ENCODE results near the gene PCGF2.
"Not testable (repeated sequence)": the region's sequence is repeated elsewhere in the genome, so short reads cannot be mapped to it uniquely, and the experiment has no call there.

Gene PCGF2

GRCh38 chr17:38735161-38735997, 12.8 kb downstream of the PCGF2 start:
- DNase-seq (ENCODE audit: low spot score), result peak; percentile 65

- peak; percentile 35 for DNase-seq (ENCODE audit: low spot score)
These were observed 13.9 kb downstream of the PCGF2 start for GRCh38 chr17:38733982-38734973.

- no peak for DNase-seq (ENCODE audit: low spot score)
These were observed 14.7 kb downstream of the PCGF2 start for GRCh38 chr17:38733282-38733981.

GRCh38 chr17:38732376-38733281, 15.5 kb downstream of the PCGF2 start:
- DNase-seq (ENCODE audit: low spot score), result no peak

- DNase-seq (ENCODE audit: low spot score), result no peak
These were observed 16.4 kb downstream of the PCGF2 start for GRCh38 chr17:38731526-38732294.

GRCh38 chr17:38730526-38731379, 17.4 kb downstream of the PCGF2 start:
- DNase-seq (ENCODE audit: low spot score), result no peak

GRCh38 chr17:38729886-38730525, 18.1 kb downstream of the PCGF2 start, which contains the start of gene CISD3:
Gene CISD3, plus strand, starts transcription at chr17:38730341. Its CDS starts 18 bp downstream, at chr17:38730359.
- peak; percentile 87 for DNase-seq (ENCODE audit: low spot score)

GRCh38 chr17:38729368-38729885, 18.7 kb downstream of the PCGF2 start:
- DNase-seq (ENCODE audit: low spot score), result no peak

GRCh38 chr17:38728290-38728831, 19.8 kb downstream of the PCGF2 start:
- peak; percentile 84 for DNase-seq (ENCODE audit: low spot score)

GRCh38 chr17:38727736-38728135, 20.4 kb downstream of the PCGF2 start:
- DNase-seq (ENCODE audit: low spot score), result peak; percentile 28

- DNase-seq (ENCODE audit: low spot score), result not testable (repeated sequence)
These were observed 22.0 kb downstream of the PCGF2 start for GRCh38 chr17:38726145-38726544.

GRCh38 chr17:38725066-38725465, 23.1 kb downstream of the PCGF2 start:
- DNase-seq (ENCODE audit: low spot score), result no peak

- no peak for DNase-seq (ENCODE audit: low spot score)
These were observed 23.7 kb downstream of the PCGF2 start for GRCh38 chr17:38724337-38724988.

GRCh38 chr17:38721802-38722201, 26.3 kb downstream of the PCGF2 start:
- DNase-seq (ENCODE audit: low spot score), result no peak

- no peak for DNase-seq (ENCODE audit: low spot score)
These were observed 27.2 kb downstream of the PCGF2 start for GRCh38 chr17:38720941-38721340.

GRCh38 chr17:38719943-38720641, 28.0 kb downstream of the PCGF2 start:
- DNase-seq (ENCODE audit: low spot score), result no peak

All from CD4-positive, alpha-beta T cell treated with Interleukin-6 at 100 ng/mL for 8 hours (primary cell).